Measurements from ENCODE around the gene ST6GALNAC4. TPM values are rescaled to one million over a fixed set of nuclear protein-coding genes. Genes with fewer than 3 reads are reported as not detected.

The ST6GALNAC4 gene
- total and polyA plus RNA-seq, 3 donors from 2014 or later, result 10.3 to 24.7 (median 18.8) TPM

GRCh38 chr9:127876764-127877562 is 39.9 kb downstream of the ST6GALNAC4 start:
- peaks cover 46% of the 10 kb centered on the region for H3K4me1 ChIP-seq
- 21% methylated on average over 22 of the region's 26 CpGs; no CpG with 5 or more reads in 1 of the 2 donors for WGBS, 2 donors
- peak; percentile 41 for DNase-seq
- no peak for TF ChIP-seq CTCF (IDR thresholded peaks at IDR 0.05)
- TF ChIP-seq POLR2A (IDR thresholded peaks at IDR 0.05), result no peak
- intact Hi-C loops (cut with DNase I; ENCODE audit: low total_unique reads), result loop anchor here (10.0 kb wide), 1 partner anchor 142 kb away; the partner anchor contains the start of gene TOR2A
- no peaks in the 10 kb centered on the region for H3K27me3 ChIP-seq
- no peaks in the 10 kb centered on the region for H3K36me3 ChIP-seq (ENCODE audit: low read depth, missing control alignments)
- H3K9me3 ChIP-seq, result no peaks in the 10 kb centered on the region
- peak overlapping the region; percentile 62 to 74 for H3K4me3 ChIP-seq
- peak overlapping the region; percentile 24 to 35 for H3K27ac ChIP-seq

GRCh38 chr9:127876026-127876763 is 40.6 kb downstream of the ST6GALNAC4 start:
- Histone ChIP-seq H3K4me3 (no peak overlapping the region), H3K4me1 (peaks cover 46% of the 10 kb centered on the region), H3K27ac (peak overlapping the region; percentile 35 to 56), H3K36me3 (ENCODE audit: low read depth, missing control alignments) (no peaks in the 10 kb centered on the region), H3K27me3 (no peaks in the 10 kb centered on the region), H3K9me3 (no peaks in the 10 kb centered on the region)
- DNase-seq, result no peak
- 58 to 60% methylated on average over 4 to 13 of the region's 14 CpGs for WGBS, 2 donors
- intact Hi-C loops (cut with DNase I; ENCODE audit: low total_unique reads), result loop anchor here (10.0 kb wide), 1 partner anchor 141 kb away; the partner anchor contains the start of gene TOR2A
- TF ChIP-seq POLR2A (IDR thresholded peaks at IDR 0.05), result no peak
- no peak for TF ChIP-seq CTCF (IDR thresholded peaks at IDR 0.05)

GRCh38 chr9:127875306-127875966 is 41.4 kb downstream of the ST6GALNAC4 start:
- Histone ChIP-seq H3K9me3 (no peaks in the 10 kb centered on the region), H3K36me3 (ENCODE audit: low read depth, missing control alignments) (no peaks in the 10 kb centered on the region), H3K4me1 (peaks cover 46% of the 10 kb centered on the region), H3K27me3 (no peaks in the 10 kb centered on the region), H3K4me3 (no peak overlapping the region), H3K27ac (peak overlapping the region; percentile 56 to 66)
- intact Hi-C loops (cut with DNase I; ENCODE audit: low total_unique reads), result loop anchor here (10.0 kb wide), 1 partner anchor 141 kb away; the partner anchor contains the start of gene TOR2A
- TF ChIP-seq CTCF (IDR thresholded peaks at IDR 0.05) (no peak), POLR2A (IDR thresholded peaks at IDR 0.05) (no peak)
- no peak for DNase-seq
- WGBS, 2 donors, result 52 to 68% methylated on average over 10 of the region's 10 CpGs

- peaks cover 50% of the 10 kb centered on the region for H3K4me1 ChIP-seq
- no peaks in the 10 kb centered on the region for H3K36me3 ChIP-seq (ENCODE audit: low read depth, missing control alignments)
Measured at GRCh38 chr9:127874301-127875221, 42.3 kb downstream of the ST6GALNAC4 start.

More at GRCh38 chr9:127874301-127875221, 42.3 kb downstream of the ST6GALNAC4 start:
- Histone ChIP-seq H3K4me3 (no peak overlapping the region), H3K27me3 (no peaks in the 10 kb centered on the region), H3K27ac (peak overlapping the region; percentile 56 to 66), H3K9me3 (no peaks in the 10 kb centered on the region)
- WGBS, 2 donors, result 60 to 62% methylated on average over 11 to 19 of the region's 19 CpGs
- intact Hi-C loops (cut with DNase I; ENCODE audit: low total_unique reads), result loop anchor here (10.0 kb wide), 1 partner anchor 140 kb away; the partner anchor contains the start of gene TOR2A
- TF ChIP-seq POLR2A (IDR thresholded peaks at IDR 0.05) (no peak), CTCF (IDR thresholded peaks at IDR 0.05) (no peak)
- no peak for DNase-seq
